ENCODE data around the gene SEC16A.

SEC16A gene

GRCh38 chr9:136518623-136519022 lies 35.8 kb upstream of the SEC16A start:
- no peaks in the 10 kb centered on the region for H3K4me1 ChIP-seq (ENCODE audit: low read depth, poor library complexity, severe bottlenecking)
- no peak overlapping the region for H3K9ac ChIP-seq
- no peaks in the 10 kb centered on the region for H3K79me2 ChIP-seq (ENCODE audit: insufficient read depth, low read depth)
- H3K27ac ChIP-seq: no peak overlapping the region
- no peaks in the 10 kb centered on the region for H4K20me1 ChIP-seq (ENCODE audit: insufficient read depth)
- H3K36me3 ChIP-seq (ENCODE audit: insufficient read depth): no peaks in the 10 kb centered on the region
- H3K27me3 ChIP-seq (ENCODE audit: insufficient read depth, low read depth): peaks cover 57% of the 10 kb centered on the region
- no peak overlapping the region for H3K4me2 ChIP-seq
- TF ChIP-seq, protein P1, sequence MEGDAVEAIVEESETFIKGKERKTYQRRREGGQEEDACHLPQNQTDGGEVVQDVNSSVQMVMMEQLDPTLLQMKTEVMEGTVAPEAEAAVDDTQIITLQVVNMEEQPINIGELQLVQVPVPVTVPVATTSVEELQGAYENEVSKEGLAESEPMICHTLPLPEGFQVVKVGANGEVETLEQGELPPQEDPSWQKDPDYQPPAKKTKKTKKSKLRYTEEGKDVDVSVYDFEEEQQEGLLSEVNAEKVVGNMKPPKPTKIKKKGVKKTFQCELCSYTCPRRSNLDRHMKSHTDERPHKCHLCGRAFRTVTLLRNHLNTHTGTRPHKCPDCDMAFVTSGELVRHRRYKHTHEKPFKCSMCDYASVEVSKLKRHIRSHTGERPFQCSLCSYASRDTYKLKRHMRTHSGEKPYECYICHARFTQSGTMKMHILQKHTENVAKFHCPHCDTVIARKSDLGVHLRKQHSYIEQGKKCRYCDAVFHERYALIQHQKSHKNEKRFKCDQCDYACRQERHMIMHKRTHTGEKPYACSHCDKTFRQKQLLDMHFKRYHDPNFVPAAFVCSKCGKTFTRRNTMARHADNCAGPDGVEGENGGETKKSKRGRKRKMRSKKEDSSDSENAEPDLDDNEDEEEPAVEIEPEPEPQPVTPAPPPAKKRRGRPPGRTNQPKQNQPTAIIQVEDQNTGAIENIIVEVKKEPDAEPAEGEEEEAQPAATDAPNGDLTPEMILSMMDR (conservative IDR thresholded peaks at IDR 0.05; ENCODE audit: low read depth, low read length): no peak
- no peak overlapping the region for H3K4me3 ChIP-seq (IDR thresholded peaks at IDR 0.05; ENCODE audit: insufficient read depth, low read depth, low read length)
- no peak overlapping the region for H2AFZ ChIP-seq (ENCODE audit: low read depth)

DNA sequence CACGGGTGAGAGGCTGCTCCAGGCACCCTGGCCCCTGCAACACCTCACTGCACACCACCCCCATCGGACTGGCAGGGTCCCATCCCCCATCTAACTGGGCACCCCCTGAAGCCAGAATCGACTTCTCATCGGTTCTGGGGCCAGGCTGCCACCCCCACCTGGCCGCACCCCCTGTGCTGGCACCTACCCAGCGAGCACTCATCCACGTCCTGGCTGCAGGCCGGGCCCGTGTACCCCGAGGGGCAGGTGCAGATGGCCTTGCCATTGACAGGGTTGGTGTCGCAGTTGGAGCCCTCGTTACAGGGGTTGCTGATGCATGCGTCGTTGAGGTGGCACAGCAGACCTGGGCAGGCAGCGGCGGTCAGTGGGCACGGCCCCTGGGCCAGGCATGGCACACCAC lies 35.1 kb upstream of the SEC16A start:
- H3K27ac ChIP-seq: no peak overlapping the region
- TF ChIP-seq, protein P1 (conservative IDR thresholded peaks at IDR 0.05; ENCODE audit: low read depth, low read length): no peak
- no peaks in the 10 kb centered on the region for H3K4me1 ChIP-seq (ENCODE audit: low read depth, poor library complexity, severe bottlenecking)
- H3K27me3 ChIP-seq (ENCODE audit: insufficient read depth, low read depth): peaks cover 57% of the 10 kb centered on the region
- H3K9ac ChIP-seq: no peak overlapping the region
- no peaks in the 10 kb centered on the region for H4K20me1 ChIP-seq (ENCODE audit: insufficient read depth)
- no peak overlapping the region for H3K4me3 ChIP-seq (IDR thresholded peaks at IDR 0.05; ENCODE audit: insufficient read depth, low read depth, low read length)
- H2AFZ ChIP-seq (ENCODE audit: low read depth): no peak overlapping the region
- H3K79me2 ChIP-seq (ENCODE audit: insufficient read depth, low read depth): no peaks in the 10 kb centered on the region
- H3K36me3 ChIP-seq (ENCODE audit: insufficient read depth): no peaks in the 10 kb centered on the region
- H3K4me2 ChIP-seq: no peak overlapping the region

DNA sequence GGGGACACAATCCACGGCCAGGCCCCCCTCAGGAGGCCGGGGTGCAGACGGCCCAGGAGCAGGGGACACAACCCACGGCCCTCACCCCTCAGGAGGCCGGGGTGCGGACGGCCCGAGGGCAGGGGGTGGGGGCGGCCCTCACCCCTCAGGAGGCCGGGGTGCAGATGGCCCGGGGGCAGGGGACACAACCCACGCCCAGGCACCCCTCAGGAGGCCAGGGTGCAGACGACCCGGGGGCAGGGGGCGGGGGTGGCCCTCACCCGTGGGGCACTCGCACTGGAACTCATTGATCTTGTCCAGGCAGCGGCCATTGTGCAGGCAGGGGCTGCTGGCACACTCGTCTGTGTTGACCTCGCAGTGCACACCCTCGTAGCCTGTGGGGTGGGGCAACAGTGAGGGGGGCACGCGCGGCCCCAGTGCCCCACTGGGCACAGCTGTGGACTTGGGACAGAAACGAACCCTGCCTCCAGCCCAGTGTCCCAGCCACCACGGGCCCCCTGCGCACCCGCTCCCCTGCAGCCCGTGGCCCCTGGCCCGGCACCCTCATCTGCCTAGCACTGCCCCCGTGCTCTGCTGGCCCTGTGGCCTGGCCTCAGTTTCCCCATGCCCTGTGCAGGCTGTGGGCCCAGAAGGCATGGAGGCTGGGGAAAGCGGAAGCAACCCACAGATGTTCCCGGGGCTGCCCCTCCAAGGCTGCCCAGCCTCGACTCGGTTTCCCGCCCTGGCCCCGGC lies 34.3 kb upstream of the SEC16A start:
- peaks cover 56% of the 10 kb centered on the region for H3K27me3 ChIP-seq (ENCODE audit: insufficient read depth, low read depth)
- no peak overlapping the region for H3K4me2 ChIP-seq
- TF ChIP-seq, protein P1 (conservative IDR thresholded peaks at IDR 0.05; ENCODE audit: low read depth, low read length): no peak
- no peak overlapping the region for H3K4me3 ChIP-seq (IDR thresholded peaks at IDR 0.05; ENCODE audit: insufficient read depth, low read depth, low read length)
- H3K9ac ChIP-seq: no peak overlapping the region
- no peak overlapping the region for H2AFZ ChIP-seq (ENCODE audit: low read depth)
- H3K27ac ChIP-seq: no peak overlapping the region
- no peaks in the 10 kb centered on the region for H3K4me1 ChIP-seq (ENCODE audit: low read depth, poor library complexity, severe bottlenecking)
- H3K79me2 ChIP-seq (ENCODE audit: insufficient read depth, low read depth): no peaks in the 10 kb centered on the region
- H3K36me3 ChIP-seq (ENCODE audit: insufficient read depth): no peaks in the 10 kb centered on the region
- H4K20me1 ChIP-seq (ENCODE audit: insufficient read depth): no peaks in the 10 kb centered on the region

GRCh38 chr9:136516191-136516654 lies 33.4 kb upstream of the SEC16A start:
- no peak overlapping the region for H3K9ac ChIP-seq
- TF ChIP-seq, protein P1 (conservative IDR thresholded peaks at IDR 0.05; ENCODE audit: low read depth, low read length): no peak
- peaks cover 53% of the 10 kb centered on the region for H3K27me3 ChIP-seq (ENCODE audit: insufficient read depth, low read depth)
- H3K36me3 ChIP-seq (ENCODE audit: insufficient read depth): no peaks in the 10 kb centered on the region
- H3K4me2 ChIP-seq: no peak overlapping the region
- H3K4me1 ChIP-seq (ENCODE audit: low read depth, poor library complexity, severe bottlenecking): no peaks in the 10 kb centered on the region
- no peaks in the 10 kb centered on the region for H4K20me1 ChIP-seq (ENCODE audit: insufficient read depth)
- H3K79me2 ChIP-seq (ENCODE audit: insufficient read depth, low read depth): no peaks in the 10 kb centered on the region
- H3K4me3 ChIP-seq (IDR thresholded peaks at IDR 0.05; ENCODE audit: insufficient read depth, low read depth, low read length): no peak overlapping the region
- H3K27ac ChIP-seq: no peak overlapping the region
- H2AFZ ChIP-seq (ENCODE audit: low read depth): no peak overlapping the region
